ENCODE results near the gene P2RX3. TPM values are rescaled to one million over a fixed set of nuclear protein-coding genes. Genes with fewer than 3 reads are reported as not detected.
A peak's percentile ranks its signal among the peaks of the same experiment; 100 is the strongest.

P2RX3 gene
- total and polyA plus RNA-seq, 2 donors from 2014 or later, result not detected

GRCh38 chr11:57322256-57323166 lies 15.6 kb upstream of the P2RX3 start:
- Histone ChIP-seq H3K36me3 (ENCODE audit: control insufficient read depth in 2 of 3, insufficient read depth in 3 of 3, low read length in 3 of 3) (peaks cover 6 to 13% (median 9%) of the 10 kb centered on the region in 3 donors), H3K9me3 (ENCODE audit: control insufficient read depth in 2 of 3, insufficient read depth in 1 of 3, low read length in 3 of 3) (no peaks in the 10 kb centered on the region), H3K27ac (ENCODE audit: low read depth in 2 of 2, low read length in 2 of 2) (peak overlapping the region; percentile 87 to 96), H3K9ac (ENCODE audit: low read length in 3 of 3) (peak overlapping the region in 2 of 3 donors; percentile 72 to 79), H3K4me3 (ENCODE audit: low read length in 3 of 3) (peak overlapping the region; percentile 27 to 70 (median 53)), H3K27me3 (ENCODE audit: control insufficient read depth, insufficient read depth, low read length) (no peaks in the 10 kb centered on the region), H3K4me1 (ENCODE audit: control insufficient read depth in 2 of 3, insufficient read depth in 2 of 3, low read depth in 1 of 3, low read length in 3 of 3) (peaks cover 12 to 35% (median 26%) of the 10 kb centered on the region in 3 donors)
- FAIRE-seq, result no peak
- intact Hi-C loops (cut with DNase I), result no loop called here
- no peak for TF ChIP-seq CTCF (IDR thresholded peaks at IDR 0.05; ENCODE audit: borderline replicate concordance, extremely low read depth, insufficient read depth)
- DNase-seq, result peak; percentile 83 to 98 (median 92)

GRCh38 chr11:57323167-57323854 lies 14.8 kb upstream of the P2RX3 start:
- Histone ChIP-seq H3K27ac (ENCODE audit: low read depth in 2 of 2, low read length in 2 of 2) (peak overlapping the region; percentile 91 to 96), H3K4me1 (ENCODE audit: control insufficient read depth in 2 of 3, insufficient read depth in 2 of 3, low read depth in 1 of 3, low read length in 3 of 3) (peaks cover 12 to 30% (median 26%) of the 10 kb centered on the region in 3 donors), H3K4me3 (ENCODE audit: low read length in 3 of 3) (peak overlapping the region; percentile 55 to 78 (median 70)), H3K9ac (ENCODE audit: low read length in 3 of 3) (peak overlapping the region in 2 of 3 donors; percentile 79 to 84), H3K9me3 (ENCODE audit: control insufficient read depth in 2 of 3, insufficient read depth in 1 of 3, low read length in 3 of 3) (no peaks in the 10 kb centered on the region), H3K27me3 (ENCODE audit: control insufficient read depth, insufficient read depth, low read length) (no peaks in the 10 kb centered on the region), H3K36me3 (ENCODE audit: control insufficient read depth in 2 of 3, insufficient read depth in 3 of 3, low read length in 3 of 3) (peaks cover 6 to 15% (median 10%) of the 10 kb centered on the region in 3 donors)
- DNase-seq, result peak in 2 of 5 donors; percentile 31 to 46
- FAIRE-seq, result no peak
- TF ChIP-seq CTCF (IDR thresholded peaks at IDR 0.05; ENCODE audit: borderline replicate concordance, extremely low read depth, insufficient read depth), result no peak
- intact Hi-C loops (cut with DNase I), result no loop called here

GRCh38 chr11:57323855-57324153 lies 14.3 kb upstream of the P2RX3 start:
- H3K36me3 ChIP-seq (ENCODE audit: control insufficient read depth in 2 of 3, insufficient read depth in 3 of 3, low read length in 3 of 3), result peaks cover 10 to 20% (median 14%) of the 10 kb centered on the region in 3 donors
- FAIRE-seq, result no peak
- peaks cover 12 to 26% (median 26%) of the 10 kb centered on the region in 3 donors for H3K4me1 ChIP-seq (ENCODE audit: control insufficient read depth in 2 of 3, insufficient read depth in 2 of 3, low read depth in 1 of 3, low read length in 3 of 3)
- no peak for TF ChIP-seq CTCF (IDR thresholded peaks at IDR 0.05; ENCODE audit: borderline replicate concordance, extremely low read depth, insufficient read depth)
- H3K9me3 ChIP-seq (ENCODE audit: control insufficient read depth in 2 of 3, insufficient read depth in 1 of 3, low read length in 3 of 3), result no peaks in the 10 kb centered on the region
- H3K27me3 ChIP-seq (ENCODE audit: control insufficient read depth, insufficient read depth, low read length), result no peaks in the 10 kb centered on the region
- peak overlapping the region; percentile 55 to 78 (median 70) for H3K4me3 ChIP-seq (ENCODE audit: low read length in 3 of 3)
- H3K27ac ChIP-seq (ENCODE audit: low read depth in 2 of 2, low read length in 2 of 2), result peak overlapping the region; percentile 91 to 96
- no peak for DNase-seq
- peak overlapping the region; percentile 35 to 86 (median 84) for H3K9ac ChIP-seq (ENCODE audit: low read length in 3 of 3)
- intact Hi-C loops (cut with DNase I), result no loop called here

Measured in kidney (tissue), 14 donors.